OCI-LY3 (cell line): ENCODE data around the gene AVP.

Source experiments
- EZH2phosphoT487 ChIP-seq: fragments of 200-600 bp; shearing (Covaris generic); IDR thresholded peaks from 2 replicates; pipeline ENCODE4 v1.6.1; 2018; ENCODE audit warnings: antibody characterized with exemption, mixed run types, low read depth
- TF ChIP-seq, protein P1 (sequence below): fragments of 200-600, 300-600 bp; sonication (generic); IDR thresholded peaks from 2 replicates; pipeline ENCODE4 v1.5.1; 2014; ENCODE audit warnings: antibody characterized with exemption, low read length, low read depth

DNA sequence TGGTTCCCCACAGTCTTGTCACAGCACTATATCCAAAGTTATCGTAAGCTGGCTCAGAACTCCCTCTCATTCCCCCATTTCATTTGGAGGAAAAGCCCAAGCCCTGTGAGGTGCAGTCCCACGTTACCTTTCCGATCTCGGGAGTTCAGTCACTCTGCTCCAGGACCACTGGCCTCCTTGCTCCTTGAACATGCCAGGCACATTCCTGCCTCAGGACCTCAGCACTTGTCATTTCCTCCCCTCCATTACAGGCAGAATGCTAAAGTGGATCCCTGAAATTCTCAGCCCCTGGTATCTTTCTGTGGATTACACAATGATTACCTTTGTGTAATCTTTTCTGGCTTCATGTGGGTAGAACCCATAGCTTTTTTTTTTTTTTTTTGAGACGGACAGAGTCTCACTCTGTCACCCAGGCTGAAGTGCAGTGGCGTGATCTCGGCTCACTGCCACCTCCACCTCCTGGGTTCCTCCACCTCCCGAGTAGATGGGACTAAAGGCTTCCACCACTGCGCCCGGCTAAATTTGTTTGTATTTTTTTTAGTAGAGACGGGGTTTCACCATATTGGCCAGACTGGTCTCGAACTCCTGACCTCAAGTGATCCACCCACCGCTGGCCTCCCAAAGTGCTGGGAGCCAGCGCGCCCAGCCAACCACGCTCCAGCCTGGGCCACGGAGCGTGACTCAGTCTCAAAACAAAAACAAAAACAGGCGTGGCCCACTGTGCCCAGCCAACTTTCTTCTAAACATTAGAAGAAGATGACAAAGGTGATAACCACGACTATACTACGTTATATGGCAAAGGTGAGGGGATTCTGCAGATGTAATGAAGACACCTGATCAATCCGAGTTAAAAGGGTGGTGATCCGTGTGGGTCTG is 17.1 kb downstream of the AVP start:
- TF ChIP-seq, protein P1, sequence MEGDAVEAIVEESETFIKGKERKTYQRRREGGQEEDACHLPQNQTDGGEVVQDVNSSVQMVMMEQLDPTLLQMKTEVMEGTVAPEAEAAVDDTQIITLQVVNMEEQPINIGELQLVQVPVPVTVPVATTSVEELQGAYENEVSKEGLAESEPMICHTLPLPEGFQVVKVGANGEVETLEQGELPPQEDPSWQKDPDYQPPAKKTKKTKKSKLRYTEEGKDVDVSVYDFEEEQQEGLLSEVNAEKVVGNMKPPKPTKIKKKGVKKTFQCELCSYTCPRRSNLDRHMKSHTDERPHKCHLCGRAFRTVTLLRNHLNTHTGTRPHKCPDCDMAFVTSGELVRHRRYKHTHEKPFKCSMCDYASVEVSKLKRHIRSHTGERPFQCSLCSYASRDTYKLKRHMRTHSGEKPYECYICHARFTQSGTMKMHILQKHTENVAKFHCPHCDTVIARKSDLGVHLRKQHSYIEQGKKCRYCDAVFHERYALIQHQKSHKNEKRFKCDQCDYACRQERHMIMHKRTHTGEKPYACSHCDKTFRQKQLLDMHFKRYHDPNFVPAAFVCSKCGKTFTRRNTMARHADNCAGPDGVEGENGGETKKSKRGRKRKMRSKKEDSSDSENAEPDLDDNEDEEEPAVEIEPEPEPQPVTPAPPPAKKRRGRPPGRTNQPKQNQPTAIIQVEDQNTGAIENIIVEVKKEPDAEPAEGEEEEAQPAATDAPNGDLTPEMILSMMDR: no peak
- TF ChIP-seq EZH2phosphoT487: no peak
